ENCODE measurements around the gene RBM34. TPM values are rescaled to one million over a fixed set of nuclear protein-coding genes. Genes with fewer than 3 reads are reported as not detected.

RBM34 gene
- total and polyA plus RNA-seq, 7 donors: 36.8 to 144 (median 76.3) TPM

- WGBS, 3 donors: 95 to 98% (median 95%) methylated on average over 9 of the region's 9 CpGs
- no peak for ATAC-seq
Measured at GRCh38 chr1:235149824-235150223, 11.2 kb downstream of the RBM34 start.

GRCh38 chr1:235147269-235147668 lies 13.8 kb downstream of the RBM34 start:
- Histone ChIP-seq H3K9me3 (no peaks in the 10 kb centered on the region), H3K4me1 (no peaks in the 10 kb centered on the region), H3K4me3 (no peak overlapping the region), H3K27me3 (ENCODE audit: insufficient read depth in 3 of 3, low read length in 2 of 3) (no peaks in the 10 kb centered on the region), H3K27ac (no peak overlapping the region), H3K36me3 (ENCODE audit: insufficient read depth in 1 of 2, low read depth in 1 of 2) (peaks cover 0 to 100% of the 10 kb centered on the region in 2 donors)
- intact Hi-C loops (cut with DNase I): no loop called here
- WGBS, 3 donors: 91 to 99% (median 93%) methylated on average over 4 of the region's 4 CpGs
- ATAC-seq: no peak
- TF ChIP-seq, protein P1, sequence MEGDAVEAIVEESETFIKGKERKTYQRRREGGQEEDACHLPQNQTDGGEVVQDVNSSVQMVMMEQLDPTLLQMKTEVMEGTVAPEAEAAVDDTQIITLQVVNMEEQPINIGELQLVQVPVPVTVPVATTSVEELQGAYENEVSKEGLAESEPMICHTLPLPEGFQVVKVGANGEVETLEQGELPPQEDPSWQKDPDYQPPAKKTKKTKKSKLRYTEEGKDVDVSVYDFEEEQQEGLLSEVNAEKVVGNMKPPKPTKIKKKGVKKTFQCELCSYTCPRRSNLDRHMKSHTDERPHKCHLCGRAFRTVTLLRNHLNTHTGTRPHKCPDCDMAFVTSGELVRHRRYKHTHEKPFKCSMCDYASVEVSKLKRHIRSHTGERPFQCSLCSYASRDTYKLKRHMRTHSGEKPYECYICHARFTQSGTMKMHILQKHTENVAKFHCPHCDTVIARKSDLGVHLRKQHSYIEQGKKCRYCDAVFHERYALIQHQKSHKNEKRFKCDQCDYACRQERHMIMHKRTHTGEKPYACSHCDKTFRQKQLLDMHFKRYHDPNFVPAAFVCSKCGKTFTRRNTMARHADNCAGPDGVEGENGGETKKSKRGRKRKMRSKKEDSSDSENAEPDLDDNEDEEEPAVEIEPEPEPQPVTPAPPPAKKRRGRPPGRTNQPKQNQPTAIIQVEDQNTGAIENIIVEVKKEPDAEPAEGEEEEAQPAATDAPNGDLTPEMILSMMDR (IDR thresholded peaks at IDR 0.05): no peak
- no peak for DNase-seq

More at GRCh38 chr1:235149824-235150223, 11.2 kb downstream of the RBM34 start:
- peaks cover 0 to 100% of the 10 kb centered on the region in 2 donors for H3K36me3 ChIP-seq (ENCODE audit: insufficient read depth in 1 of 2, low read depth in 1 of 2)
- H3K9me3 ChIP-seq: no peaks in the 10 kb centered on the region
- intact Hi-C loops (cut with DNase I): no loop called here
- H3K27ac ChIP-seq: no peak overlapping the region
- no peak overlapping the region for H3K4me3 ChIP-seq
- no peak for DNase-seq
- TF ChIP-seq, protein P1 (IDR thresholded peaks at IDR 0.05): no peak
- H3K4me1 ChIP-seq: no peaks in the 10 kb centered on the region
- no peaks in the 10 kb centered on the region for H3K27me3 ChIP-seq (ENCODE audit: insufficient read depth in 3 of 3, low read length in 2 of 3)

- H3K36me3 ChIP-seq (ENCODE audit: insufficient read depth in 1 of 2, low read depth in 1 of 2): peaks cover 0 to 96% of the 10 kb centered on the region in 2 donors
Measured at GRCh38 chr1:235145639-235146038, 15.4 kb downstream of the RBM34 start.

DNA sequence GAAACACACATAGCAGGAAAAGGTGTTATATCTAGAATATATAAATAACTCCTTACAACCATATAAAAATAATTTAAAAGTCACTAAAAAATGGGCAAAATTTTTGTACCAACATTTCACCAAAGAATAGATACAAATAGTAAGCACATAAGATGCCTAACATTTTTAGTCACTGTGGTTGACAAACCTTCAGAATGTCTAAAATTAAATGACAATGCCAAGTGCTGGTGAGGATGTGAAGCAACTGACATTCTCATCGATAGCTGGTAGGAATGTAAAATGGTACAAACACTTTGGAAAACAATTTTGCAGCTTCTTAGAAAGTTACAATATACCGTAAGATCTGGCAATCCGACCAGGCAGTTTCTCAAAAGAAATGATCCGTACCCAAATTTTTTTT lies 18.1 kb downstream of the RBM34 start:
- peaks cover 2 to 94% of the 10 kb centered on the region in 2 donors for H3K36me3 ChIP-seq (ENCODE audit: insufficient read depth in 1 of 2, low read depth in 1 of 2)
- intact Hi-C loops (cut with DNase I): no loop called here

More at GRCh38 chr1:235145639-235146038, 15.4 kb downstream of the RBM34 start:
- Histone ChIP-seq H3K4me1 (no peaks in the 10 kb centered on the region), H3K27me3 (ENCODE audit: insufficient read depth in 3 of 3, low read length in 2 of 3) (no peaks in the 10 kb centered on the region), H3K27ac (no peak overlapping the region), H3K9me3 (no peaks in the 10 kb centered on the region), H3K4me3 (no peak overlapping the region)
- WGBS, 3 donors: 86 to 97% (median 88%) methylated on average over 6 of the region's 6 CpGs
- ATAC-seq (no peak), DNase-seq (no peak)
- intact Hi-C loops (cut with DNase I): no loop called here
- TF ChIP-seq, protein P1 (IDR thresholded peaks at IDR 0.05): no peak

More for the DNA sequence above, 18.1 kb downstream of the RBM34 start:
- H3K27me3 ChIP-seq (ENCODE audit: insufficient read depth in 3 of 3, low read length in 2 of 3): no peaks in the 10 kb centered on the region
- H3K9me3 ChIP-seq: no peaks in the 10 kb centered on the region
- H3K27ac ChIP-seq: no peak overlapping the region
- H3K4me1 ChIP-seq: no peaks in the 10 kb centered on the region
- ATAC-seq: no peak
- no peak overlapping the region for H3K4me3 ChIP-seq
- TF ChIP-seq, protein P1 (IDR thresholded peaks at IDR 0.05): no peak
- DNase-seq: no peak
- 85 to 91% (median 90%) methylated on average over 4 of the region's 4 CpGs for WGBS, 3 donors
